HG03469 (cell line): ENCODE data around the gene ADAMTS13.
"Not testable (repeated sequence)": the region's sequence is repeated elsewhere in the genome, so short reads cannot be mapped to it uniquely, and the experiment has no call there.

Experiments used
- ATAC-seq: cut with Tn5 transposase; IDR thresholded peaks from one replicate; pipeline ENCODE4 v1.9.1; 2021; ENCODE audit warnings: mild to moderate bottlenecking, moderate library complexity, moderate number of reproducible peaks; ENCODE audit not compliant: unreplicated experiment

The ADAMTS13 gene

GRCh38 chr9:133423216-133423615 is 1.0 kb downstream of the ADAMTS13 start:
- ATAC-seq = no peak

- no peak for ATAC-seq
Measured at GRCh38 chr9:133424187-133424586, 2.0 kb downstream of the ADAMTS13 start.

- ATAC-seq = no peak
Measured at GRCh38 chr9:133425049-133425632, 3.0 kb downstream of the ADAMTS13 start.

- ATAC-seq = no peak
Measured at GRCh38 chr9:133426011-133426410, 3.8 kb downstream of the ADAMTS13 start.

- no peak for ATAC-seq
Measured at GRCh38 chr9:133427658-133428348, 5.6 kb downstream of the ADAMTS13 start.

- ATAC-seq = no peak
Measured at GRCh38 chr9:133428617-133429101, 6.5 kb downstream of the ADAMTS13 start.

GRCh38 chr9:133429214-133429613 is 7.0 kb downstream of the ADAMTS13 start:
- no peak for ATAC-seq

GRCh38 chr9:133429641-133430161 is 7.5 kb downstream of the ADAMTS13 start:
- no peak for ATAC-seq

- no peak for ATAC-seq
Measured at GRCh38 chr9:133430244-133430643, 8.1 kb downstream of the ADAMTS13 start.

GRCh38 chr9:133433351-133433843 is 11.2 kb downstream of the ADAMTS13 start:
- ATAC-seq = no peak

- ATAC-seq = no peak
Measured at GRCh38 chr9:133436681-133437080, 14.5 kb downstream of the ADAMTS13 start.

- no peak for ATAC-seq
Measured at GRCh38 chr9:133437753-133438531, 15.8 kb downstream of the ADAMTS13 start.

- no peak for ATAC-seq
Measured at GRCh38 chr9:133439337-133439736, 17.2 kb downstream of the ADAMTS13 start.

- ATAC-seq = no peak
Measured at GRCh38 chr9:133440874-133441273, 18.7 kb downstream of the ADAMTS13 start.

GRCh38 chr9:133441571-133441970 is 19.4 kb downstream of the ADAMTS13 start:
- ATAC-seq = no peak

GRCh38 chr9:133443248-133443647 is 21.1 kb downstream of the ADAMTS13 start:
- ATAC-seq = no peak

- ATAC-seq = no peak
Measured at GRCh38 chr9:133443982-133444381, 21.8 kb downstream of the ADAMTS13 start.

GRCh38 chr9:133445293-133445969 is 23.3 kb downstream of the ADAMTS13 start:
- ATAC-seq = no peak

GRCh38 chr9:133448487-133448972 is 26.4 kb downstream of the ADAMTS13 start:
- no peak for ATAC-seq

- no peak for ATAC-seq
Measured at GRCh38 chr9:133449760-133450159, 27.6 kb downstream of the ADAMTS13 start.

GRCh38 chr9:133451865-133452264 is 29.7 kb downstream of the ADAMTS13 start:
- not testable (repeated sequence) for ATAC-seq
